CD4-positive, alpha-beta T cell treated with Interleukin-10 for 1 hour (primary cell): ENCODE data around the gene VAPB.
A peak's percentile ranks its signal among the peaks of the same experiment; 100 is the strongest.

Experiments used
- DNase-seq: peaks from one replicate; pipeline ENCODE4 v3.0.0-alpha.2; 2020

The VAPB gene

DNA sequence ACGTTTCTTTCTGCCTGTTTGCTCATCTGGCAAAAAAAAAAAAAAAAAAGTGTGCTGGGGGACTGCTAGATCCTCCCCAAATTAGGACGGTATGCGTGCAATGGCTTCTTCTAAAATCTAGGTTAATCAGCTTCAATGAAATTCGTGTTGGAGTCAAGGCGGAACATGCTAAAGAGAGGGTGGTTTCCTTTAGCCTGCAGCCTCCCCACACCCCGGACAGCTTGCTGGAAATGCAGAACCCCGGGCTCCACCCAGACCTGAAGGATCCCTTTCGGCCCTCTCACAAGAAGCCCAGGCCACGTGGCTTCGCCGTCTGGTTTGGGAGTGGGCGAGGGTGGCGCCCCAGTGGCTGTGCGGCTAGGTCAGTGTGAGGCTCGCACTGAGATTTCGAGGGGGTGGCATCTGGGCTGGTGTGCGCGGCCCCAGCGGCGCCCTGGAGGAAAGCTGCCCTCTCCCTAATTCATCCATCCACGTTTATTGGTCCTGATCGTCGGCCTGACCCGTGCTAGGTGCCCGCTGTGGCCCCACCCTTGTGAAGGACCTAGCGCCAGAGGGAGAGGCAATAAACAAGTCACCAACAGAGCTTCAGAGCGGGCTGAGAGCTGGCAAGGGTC, 77.2 kb downstream of the VAPB start:
- no peak for DNase-seq

DNA sequence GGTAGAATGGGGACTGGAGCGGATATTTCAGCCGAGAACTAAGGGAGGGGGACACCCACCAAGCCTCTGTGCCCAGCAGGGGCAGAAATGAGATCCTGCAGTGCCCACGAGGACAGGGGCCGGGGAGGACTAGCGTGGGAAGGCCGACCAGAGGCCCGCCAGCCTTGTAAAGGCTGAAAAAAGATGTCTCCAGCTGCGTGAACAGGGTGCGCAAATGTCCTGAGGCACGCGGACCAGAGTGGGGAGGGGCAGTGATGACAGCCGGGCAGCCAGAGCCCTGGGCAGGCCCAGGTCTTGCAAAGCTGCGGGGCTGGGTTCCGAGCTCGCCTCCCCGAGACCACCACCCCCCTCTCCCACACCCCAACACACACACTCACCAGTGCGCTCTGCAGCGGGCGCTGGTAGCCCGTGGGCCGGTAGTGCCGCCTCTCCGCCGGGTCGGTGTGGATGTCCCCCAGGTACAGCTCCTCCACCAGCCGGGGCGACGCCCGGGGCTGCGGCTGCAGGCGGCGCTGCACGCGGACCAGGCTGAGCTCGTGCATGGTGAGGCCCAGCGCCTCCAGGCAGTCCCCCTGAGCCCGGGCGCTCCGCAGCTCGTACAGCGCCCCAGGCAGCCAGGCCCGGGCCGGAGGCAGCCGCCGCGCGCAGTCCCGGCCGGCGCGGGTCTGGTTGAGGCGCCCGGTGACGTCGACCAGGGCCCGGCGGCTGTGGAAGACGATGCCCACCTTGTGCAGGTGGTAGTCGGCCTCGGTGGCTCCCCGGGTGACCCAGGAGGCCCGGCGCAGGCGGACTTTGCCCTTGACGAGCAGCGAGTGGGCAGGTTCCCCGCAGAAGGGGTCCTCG, 77.9 kb downstream of the VAPB start:
- no peak for DNase-seq

DNA sequence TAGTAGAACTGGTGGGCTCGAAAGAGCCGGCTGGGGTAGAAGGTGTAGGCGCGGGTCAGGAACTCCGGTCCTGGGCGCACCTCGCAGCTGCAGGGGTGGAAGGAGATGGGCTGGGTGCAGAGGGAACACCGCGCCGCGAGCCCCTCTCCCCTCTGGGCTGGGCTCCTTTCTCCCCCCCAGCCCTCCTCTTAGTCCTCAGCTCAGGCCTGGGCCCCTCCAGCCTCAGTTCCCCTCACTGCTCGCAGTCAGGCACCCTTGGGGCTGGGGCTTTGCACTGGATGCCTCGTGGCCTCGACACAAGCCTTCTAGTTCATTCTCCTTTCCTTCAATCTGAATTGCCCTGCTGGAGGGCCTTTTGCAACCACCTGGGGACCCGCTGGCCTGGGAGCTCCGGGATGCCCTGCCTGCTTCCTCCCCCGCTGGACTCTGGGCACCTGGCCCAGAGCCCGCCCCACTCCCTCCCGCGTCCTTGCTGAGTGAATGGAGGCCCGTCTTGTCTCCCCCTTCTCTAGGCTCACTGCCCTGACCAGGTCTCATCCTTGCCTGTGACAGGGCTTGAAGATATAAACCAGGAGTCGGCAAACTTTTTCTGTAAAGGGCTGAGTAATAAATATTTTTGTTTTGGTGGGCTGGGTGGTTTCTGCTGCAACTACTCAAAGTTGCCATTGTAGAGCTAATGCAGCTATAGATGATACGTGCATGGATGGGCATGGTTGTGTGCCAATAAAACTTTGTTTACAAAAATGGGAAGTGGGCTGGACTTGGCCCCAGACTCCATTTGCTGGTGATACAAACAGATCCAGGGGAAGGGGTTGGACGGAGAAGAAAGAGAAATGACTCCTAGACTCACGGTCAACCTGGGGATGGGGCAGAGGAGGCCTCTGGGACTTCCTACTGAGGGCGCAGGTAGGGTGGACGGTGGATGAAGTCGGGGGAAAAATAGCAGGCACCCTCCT, 78.8 kb downstream of the VAPB start:
- DNase-seq = no peak

DNA sequence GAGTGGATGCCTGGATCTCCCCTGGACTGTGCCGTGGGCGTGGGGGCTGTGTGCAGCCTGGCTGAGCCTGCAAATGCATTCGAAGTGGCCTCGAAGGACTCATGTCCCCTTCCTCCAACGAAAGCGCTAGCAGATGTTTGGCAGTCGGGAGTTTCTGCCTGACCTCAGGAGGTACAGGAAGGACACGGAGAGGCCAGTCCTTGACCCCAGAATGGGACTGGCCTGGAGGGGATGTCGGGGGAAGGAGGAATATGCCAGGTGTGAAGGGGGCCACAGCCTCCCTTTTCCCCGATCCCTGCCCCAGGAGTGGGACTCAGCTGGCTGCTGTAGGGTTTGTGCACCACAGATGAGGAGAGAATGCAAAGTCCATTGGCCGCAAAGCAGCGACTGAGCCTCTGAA, 80.6 kb downstream of the VAPB start:
- DNase-seq = no peak

DNA sequence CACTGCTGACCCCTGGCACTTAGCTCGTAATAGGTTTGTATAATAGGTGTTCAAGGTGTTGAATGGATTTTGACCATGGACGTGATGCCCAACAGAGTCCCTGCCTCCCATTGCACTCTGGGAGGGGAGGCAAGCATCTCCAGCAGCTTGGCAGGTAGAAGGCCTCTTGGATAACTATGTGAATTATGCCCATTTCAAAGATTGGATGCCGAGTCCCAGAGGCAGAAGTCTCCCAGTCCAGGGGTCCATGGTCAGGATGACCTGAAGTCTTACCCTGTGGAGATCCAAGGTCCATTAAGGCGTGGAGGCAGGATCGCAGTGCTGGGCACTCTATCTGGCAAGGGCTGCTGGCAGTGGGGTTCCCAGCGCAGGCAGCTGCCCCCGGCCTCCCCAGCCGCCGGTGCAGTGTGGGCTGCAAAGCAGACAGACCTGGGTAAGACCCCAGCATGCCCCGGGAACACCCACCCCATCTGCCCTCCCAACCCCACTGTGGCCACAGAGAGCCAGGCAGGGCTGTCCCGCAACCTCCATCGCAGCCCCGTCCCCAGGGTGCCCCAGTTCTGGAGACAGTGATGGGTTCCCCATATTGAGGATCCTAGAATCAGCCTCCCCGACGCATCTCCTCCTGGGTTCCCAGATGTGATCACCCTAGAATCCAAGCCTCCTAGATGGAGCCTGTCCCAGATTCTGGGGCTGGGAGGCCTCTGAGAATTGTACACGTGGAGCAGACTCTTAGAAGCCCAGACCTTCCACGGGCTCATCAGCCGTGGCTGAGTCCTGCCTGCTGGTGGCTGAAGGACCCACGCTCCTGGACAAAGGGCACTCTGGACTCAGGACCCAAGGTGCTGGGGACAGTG, 81.5 kb downstream of the VAPB start:
- DNase-seq = no peak

DNA sequence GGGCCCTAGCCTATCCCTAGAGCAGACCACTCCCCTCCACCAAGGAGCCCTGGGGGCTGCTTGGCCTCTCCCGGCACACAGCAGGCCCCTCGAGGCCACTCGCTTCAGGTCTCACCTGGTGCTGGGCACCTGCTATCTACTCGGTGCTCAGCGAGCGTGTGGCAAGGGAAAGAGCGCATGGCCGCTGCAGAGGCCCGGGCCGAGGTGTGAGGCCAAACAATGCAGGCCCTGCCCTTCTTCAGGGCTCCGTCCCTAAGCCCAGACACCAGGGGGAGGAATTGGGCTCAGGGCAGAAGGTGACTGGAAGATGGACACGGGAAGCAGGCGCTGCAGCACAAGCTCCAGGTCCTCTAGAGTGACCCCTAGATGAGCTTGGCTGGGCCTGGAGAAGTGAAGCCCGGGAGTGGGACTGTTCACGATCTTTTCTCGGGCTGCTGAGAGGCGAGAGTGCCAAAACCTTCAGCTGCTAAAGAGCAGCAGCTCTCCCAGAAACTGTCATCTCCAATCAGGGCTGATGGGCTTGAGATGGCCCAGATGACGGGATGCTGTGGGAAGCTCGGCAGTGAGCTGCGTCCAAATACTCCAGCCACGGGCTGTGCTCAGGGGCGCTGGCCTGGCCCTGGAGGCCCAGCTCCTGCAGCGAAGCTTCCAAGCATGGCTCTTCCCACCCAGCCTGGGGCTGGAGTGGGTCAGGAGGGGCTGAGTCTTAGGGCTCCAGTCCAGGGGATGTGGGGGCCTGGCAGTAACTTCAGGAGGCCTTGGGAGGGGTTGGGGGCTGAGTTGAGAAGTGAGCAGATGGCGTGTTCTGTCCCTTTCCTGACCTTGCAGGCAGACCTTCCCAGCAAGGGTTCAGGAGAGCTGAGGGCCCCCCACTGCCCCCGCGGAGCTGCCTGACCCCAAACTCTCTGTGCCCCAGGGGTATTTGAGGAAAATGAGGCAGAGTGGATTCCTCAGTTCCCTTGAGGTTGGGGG, 82.5 kb downstream of the VAPB start:
- DNase-seq = no peak

DNA sequence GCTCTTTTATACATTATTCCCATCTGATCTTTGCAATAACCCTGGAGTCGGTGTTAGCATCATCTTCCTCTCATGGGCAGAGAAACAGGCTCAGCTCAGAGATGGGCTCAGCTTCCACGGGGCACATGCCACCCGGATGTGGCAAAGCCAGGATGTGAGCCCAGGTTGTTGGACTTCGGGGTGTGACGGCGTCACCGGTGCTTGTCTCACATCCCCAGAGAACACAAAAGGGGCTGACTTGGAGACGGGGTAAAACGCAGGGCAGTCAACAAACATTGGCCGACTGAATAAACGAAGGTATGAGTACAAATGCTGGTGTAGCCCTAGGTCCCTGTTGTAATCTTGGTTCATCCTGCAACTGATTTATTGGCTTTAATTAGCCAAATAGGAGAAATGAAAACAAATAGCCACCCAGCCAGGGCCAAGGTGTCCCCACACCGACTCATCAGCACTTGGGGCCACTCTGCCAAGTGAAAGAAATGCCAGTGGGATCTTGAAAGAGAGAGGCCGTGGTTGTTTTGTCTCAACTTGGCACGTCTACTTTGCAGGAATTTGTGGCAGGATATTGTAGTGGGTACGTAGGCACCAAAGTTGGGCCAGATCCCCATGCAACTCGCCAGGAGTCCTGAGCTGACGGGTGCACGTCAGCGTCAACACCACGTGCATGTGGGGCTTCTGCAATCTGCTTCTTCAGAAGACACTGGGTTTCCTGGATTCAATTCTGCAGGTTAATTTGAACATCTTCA, 83.4 kb downstream of the VAPB start:
- DNase-seq = no peak

DNA sequence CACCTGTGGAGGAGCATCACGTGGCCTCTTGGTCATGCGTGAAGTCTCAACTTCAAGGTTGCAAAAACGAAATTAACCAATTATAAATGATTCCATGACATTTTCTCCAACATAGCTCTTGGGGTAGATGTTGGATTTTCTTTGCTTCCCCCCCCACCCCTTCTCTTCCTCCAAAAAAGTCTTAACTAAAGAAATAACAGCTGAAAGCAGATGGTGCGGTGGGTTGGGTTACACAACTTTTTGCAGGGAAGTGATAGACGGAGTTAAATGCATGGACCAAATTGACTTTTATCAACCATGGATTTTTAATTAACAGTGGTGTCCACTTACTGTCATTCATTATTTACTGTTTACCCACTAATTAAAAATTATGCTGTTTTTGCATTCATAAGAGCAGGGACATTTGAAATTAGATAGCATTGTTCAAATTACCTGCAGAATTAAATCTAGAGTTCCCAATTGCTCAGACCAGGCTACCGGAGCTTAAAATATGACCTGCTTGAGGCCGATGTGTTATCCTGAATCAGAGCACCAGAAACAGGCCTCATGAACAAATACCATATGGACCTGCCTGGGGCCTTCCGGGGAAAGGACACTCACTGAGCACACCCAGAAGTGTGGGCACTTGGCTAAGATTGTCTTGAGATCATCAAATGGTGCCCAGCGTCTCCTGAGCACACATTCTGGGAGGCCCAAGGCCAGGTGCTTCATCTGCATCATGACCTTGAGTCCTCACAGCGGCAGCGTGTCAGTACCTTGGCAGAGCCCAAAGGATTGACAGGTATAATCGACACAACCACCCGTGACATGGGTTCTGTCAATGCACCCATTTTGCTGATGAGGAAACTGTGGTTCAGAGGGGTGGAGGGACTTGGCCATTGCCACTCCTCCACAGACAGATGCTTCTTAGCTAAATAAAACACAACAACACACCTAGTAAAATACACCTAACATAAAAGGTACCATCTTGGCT, 84.7 kb downstream of the VAPB start:
- no peak for DNase-seq

DNA sequence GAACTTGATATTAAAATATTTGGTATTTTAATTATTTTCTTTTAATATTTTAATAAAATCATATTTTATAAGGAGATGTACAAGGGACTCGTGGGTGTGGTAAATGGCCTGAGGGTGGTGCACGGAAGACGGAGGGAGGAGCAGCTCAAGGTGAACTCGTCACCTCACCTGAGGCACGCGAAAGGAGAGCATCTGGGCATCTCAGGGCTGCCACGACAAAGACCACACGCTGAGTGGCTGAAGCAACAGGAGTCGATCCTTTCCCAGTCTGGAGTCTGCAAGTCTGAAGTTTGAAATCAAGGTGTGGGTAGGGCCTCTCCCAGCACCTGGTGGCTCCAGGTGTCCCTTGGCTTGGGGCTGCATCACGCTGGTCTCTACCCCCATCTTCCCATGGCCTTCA, 86.4 kb downstream of the VAPB start:
- DNase-seq = no peak

DNA sequence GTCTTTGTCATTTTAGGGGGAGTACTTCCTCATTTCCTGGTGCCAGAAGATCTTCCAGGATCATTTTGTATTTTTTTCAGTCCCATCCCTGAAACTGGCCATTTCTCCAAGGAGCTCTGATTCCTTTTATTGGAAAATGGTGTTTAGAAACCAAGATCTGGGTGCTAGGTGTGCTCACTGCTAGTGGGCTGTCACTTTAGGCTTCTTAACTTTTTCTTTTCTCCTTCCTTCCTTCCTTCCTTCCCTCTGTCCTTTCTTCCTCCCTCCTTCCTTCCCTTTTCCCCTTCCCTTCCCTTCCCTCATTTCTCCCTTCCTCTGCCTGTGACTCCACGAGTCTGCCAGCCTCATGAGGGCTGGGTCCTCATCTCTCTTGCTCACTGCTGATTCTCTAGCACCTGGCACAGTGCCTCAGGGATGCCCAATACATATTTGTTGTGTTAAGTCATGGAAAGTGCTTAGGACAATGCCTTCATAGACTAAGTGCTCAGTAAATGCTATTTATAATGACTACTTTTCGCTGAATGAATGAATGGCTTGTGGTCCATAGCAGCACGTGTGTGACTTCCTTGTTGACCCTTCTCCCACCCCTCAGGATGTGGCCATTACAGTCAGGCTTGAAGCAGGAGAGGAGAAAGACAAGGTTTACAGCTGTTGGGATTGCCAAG, 89.2 kb downstream of the VAPB start:
- DNase-seq = no peak

DNA sequence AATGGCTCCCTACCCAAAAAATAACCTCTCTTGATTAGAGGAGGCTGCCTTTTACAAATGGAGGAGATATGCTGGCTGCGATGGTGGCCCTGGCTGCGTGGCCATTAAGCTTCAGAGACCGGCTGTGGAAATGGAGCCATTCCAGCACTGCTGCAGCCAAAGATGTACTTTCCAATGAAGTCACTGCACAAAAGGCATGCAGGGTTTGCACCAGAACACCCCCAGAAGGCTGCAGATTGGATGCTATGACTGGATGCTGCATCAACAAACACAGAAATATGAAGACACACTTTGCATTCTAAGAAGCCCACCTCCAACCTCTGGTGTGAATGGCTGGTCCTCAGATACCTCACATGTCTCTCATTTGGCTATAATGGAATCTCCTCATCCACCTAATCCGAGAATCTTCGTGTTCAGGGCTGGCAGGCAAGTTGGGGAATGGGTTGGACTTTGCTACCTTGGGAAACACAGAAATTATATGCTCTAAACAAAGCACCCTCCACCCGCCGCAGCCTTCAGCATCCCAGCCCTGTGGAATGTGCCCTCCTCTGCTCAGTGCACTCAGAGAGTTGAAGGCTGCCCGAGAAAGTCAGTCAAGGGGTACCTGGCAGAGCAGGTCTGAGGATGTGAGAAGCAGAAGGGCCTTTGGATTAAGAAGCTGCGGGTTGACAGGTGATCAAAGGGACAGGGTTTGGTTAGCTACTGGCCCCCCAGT, 90.9 kb downstream of the VAPB start:
- DNase-seq = no peak

DNA sequence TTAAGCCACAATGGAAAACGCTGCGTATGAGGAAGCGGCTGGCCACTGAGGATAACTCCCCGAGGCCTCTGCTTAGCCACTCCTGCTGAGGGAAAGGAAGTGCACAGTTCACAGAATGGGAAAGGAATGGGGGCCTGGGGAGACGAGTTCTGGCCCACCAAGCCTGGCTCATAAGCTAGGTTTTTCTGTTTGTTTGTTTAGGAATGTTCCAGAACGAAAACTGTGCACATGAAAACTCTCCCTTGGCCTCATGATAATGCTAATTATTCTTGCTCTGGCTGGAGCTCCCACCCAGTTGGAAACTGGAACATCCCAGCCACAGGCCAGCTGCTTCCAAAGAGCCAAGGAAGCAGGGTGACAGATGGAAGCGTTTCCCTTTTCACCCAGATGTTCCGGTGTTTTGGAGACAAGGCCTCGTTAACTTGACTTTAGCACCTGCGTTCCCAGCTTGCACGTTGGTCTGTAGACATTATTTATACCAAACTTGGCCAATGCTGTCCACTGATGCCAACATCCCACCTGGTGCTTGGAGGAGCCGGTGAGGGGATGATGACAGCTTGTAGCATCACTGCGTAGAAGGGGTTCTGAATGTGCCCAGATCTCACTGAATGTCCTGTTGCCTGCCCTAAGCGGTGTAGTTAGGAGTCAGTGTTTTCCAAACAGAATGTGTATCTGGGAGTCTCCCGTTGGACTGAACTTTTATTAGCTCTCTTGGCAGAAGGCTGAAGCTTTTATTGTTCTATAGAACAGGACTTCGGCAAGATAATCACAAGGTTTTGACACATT, 91.7 kb downstream of the VAPB start:
- DNase-seq = no peak

DNA sequence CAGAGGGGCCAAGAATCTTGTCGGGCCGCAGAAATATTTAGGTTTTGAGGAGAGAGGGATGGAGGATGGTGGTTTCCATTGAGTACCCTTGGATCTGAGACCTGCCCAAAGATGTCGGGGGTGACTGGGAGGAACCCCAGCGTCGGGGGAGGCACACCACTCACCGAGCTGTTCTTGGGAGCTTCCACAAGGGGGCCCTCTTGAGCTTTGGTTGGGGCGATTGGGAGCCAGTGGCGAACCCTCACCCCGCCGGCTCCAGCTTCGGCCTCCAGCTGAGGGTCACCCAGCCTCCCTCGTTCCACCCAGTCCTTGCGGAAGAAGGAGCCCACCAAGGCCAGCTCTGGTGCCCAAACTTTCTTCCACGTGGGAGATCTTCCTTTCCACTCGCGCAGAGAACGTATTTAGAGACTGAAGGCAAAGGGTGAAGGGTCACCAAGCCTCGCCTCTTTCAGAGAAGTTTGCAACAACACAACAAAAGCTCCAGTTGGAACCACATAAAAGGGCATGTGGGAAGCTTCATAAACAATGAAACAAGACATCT, 92.5 kb downstream of the VAPB start:
- DNase-seq = peak; percentile 32

DNA sequence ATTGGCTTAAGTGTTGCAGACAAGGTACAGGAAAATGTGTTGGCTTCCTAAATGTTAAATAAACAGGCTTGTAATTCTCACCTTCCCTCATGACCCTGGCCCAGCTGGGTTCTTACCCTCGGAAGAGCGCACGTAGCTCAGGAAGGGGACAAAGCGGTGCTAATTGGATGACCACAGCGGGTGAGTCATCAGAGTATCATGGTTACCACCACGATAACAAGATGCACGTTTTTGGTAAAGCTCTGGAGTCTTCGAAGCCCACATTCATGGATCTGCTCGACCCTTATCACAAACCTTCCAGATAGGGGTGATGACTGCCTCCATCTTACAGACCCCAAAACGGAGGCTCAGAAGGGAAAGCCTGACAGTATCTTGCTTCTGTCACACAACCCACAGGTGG, 93.4 kb downstream of the VAPB start:
- no peak for DNase-seq

DNA sequence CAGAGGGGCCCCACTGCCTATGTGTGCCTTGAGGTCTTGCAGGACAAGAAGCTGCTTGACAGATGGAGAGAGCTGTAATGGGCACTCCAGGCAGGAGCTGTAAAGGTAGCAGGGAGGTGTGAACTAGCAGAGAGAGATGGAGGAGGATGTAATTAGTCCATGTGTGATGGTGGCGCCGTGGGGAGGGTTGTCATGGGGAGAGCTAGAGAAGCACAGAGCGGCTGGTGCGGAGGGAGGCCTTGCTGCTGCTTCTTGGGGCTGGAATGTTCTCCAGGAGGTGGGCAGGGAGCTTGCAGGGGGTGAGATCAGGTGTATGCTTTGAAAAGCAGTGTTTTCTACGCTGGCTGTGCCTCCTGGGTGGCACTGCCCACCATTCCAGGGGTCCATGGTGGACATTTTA, 94.0 kb downstream of the VAPB start:
- no peak for DNase-seq

DNA sequence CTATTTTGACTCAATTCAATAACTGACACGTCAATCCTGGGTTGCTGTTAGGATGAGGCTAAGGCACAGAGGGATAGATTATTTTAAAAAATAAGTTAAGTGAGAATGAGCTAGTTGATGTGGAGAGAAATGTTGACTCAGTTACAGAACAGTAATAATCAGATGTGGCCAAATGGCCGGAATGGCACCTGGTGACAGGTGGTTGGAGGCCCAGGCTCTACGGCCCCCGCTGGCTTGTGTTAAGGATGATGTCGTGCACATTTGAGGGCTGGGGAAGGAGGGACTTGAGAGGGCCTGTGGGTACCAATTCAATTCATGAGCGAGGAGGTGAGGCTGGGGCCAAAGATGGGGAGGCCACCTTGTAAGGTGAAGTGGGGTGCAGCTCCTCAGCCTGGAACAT, 94.4 kb downstream of the VAPB start:
- no peak for DNase-seq

DNA sequence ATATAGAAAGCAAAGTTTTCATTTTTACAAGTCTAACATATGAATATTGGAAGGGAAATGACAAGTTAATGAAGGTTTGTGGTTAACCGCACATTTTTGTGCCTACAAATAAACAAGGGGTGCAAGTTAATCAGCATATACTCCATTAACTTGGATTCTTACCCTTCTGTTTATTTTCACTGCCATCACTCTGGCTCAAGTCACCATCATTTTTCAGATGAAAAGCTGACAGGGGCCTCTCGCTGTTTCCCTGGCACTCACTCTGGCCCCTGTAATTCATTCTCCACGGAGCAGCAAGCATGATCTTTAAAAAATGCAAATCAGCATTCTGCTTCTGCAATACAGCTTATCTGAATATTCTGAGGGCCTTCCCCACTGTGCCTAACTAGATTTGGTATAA, 96.4 kb downstream of the VAPB start:
- no peak for DNase-seq
